C4-2B (cell line): ENCODE measurements around the gene FLAD1.

ENCODE experiments used
- H3K27ac ChIP-seq: fragments of 450-650 bp; 2 replicates; pipeline ENCODE4 v1.5.1; 2017
- CTCF ChIP-seq: fragments of 450-650 bp; conservative IDR thresholded peaks from 2 replicates; pipeline ENCODE4 v1.5.1; 2017; ENCODE audit warnings: mild to moderate bottlenecking
- ZFX ChIP-seq: fragments of 450-650 bp; IDR thresholded peaks from 2 replicates; pipeline ENCODE4 v1.6.1; 2017

The FLAD1 gene

GRCh38 chr1:154970631-154971340, 12.4 kb upstream of the FLAD1 start, which contains the start of gene SHC1:
TSS of gene SHC1 (minus strand) at chr1:154970747. CDS start at chr1:154970526, 221 bp downstream.
- peak within 1 kb of the TSS; percentile 84 for H3K27ac ChIP-seq
- TF ChIP-seq ZFX: no peak
- TF ChIP-seq CTCF: no peak

GRCh38 chr1:154971341-154971998, 11.7 kb upstream of the FLAD1 start:
- H3K27ac ChIP-seq: peak overlapping the region; percentile 84
- TF ChIP-seq ZFX: no peak
- no peak for TF ChIP-seq CTCF

- TF ChIP-seq ZFX (no peak), CTCF (no peak)
- H3K27ac ChIP-seq: peak overlapping the region; percentile 84
Measured at GRCh38 chr1:154972213-154972516, 11.0 kb upstream of the FLAD1 start.

GRCh38 chr1:154972517-154973343, 10.4 kb upstream of the FLAD1 start:
- TF ChIP-seq ZFX (no peak), CTCF (no peak)

GRCh38 chr1:154973344-154974101, 9.6 kb upstream of the FLAD1 start:
- H3K27ac ChIP-seq: peak overlapping the region; percentile 84
- TF ChIP-seq ZFX (no peak), CTCF (no peak)

More at GRCh38 chr1:154972517-154973343, 10.4 kb upstream of the FLAD1 start:
- peak overlapping the region; percentile 84 for H3K27ac ChIP-seq

- peak within 1 kb of the TSS; percentile 84 for H3K27ac ChIP-seq
- TF ChIP-seq ZFX (no peak), CTCF (no peak)
Measured at GRCh38 chr1:154974102-154974807, 8.9 kb upstream of the FLAD1 start, which contains the start of gene CKS1B. TSS of gene CKS1B (plus strand) at chr1:154974681. CDS start at chr1:154974746, 65 bp downstream.
